DND-41 (cell line): Measurements from ENCODE around the gene WWP2.

ENCODE experiments used
- CTCF ChIP-seq: IDR thresholded peaks from 2 replicates; pipeline ENCODE4 v1.5.1; 2012; ENCODE audit warnings: borderline replicate concordance, low read length, moderate library complexity, mild to moderate bottlenecking; ENCODE audit not compliant: poor library complexity, severe bottlenecking; ENCODE audit errors: extremely low read depth
- EZH2 ChIP-seq: IDR thresholded peaks from 3 replicates; pipeline ENCODE4 v1.6.1; 2012; ENCODE audit warnings: borderline replicate concordance, low read depth, mild to moderate bottlenecking, moderate library complexity, low read length, inconsistent platforms; ENCODE audit not compliant: severe bottlenecking

GRCh38 chr16:69773260-69773947 lies 11.3 kb downstream of the WWP2 start:
- TF ChIP-seq EZH2 (no peak), CTCF (no peak)
